Measurements from ENCODE around the gene WNT3A.
"Not testable (repeated sequence)": the region's sequence is repeated elsewhere in the genome, so short reads cannot be mapped to it uniquely, and the experiment has no call there.

WNT3A gene

GRCh38 chr1:228006786-228007048 is at the start of gene WNT3A:
WNT3A (plus strand) TSS chr1:228006998; CDS start chr1:228007129, 131 bp downstream.
- DNase-seq: no peak

- no peak for DNase-seq
These were observed 48.0 kb upstream of the WNT3A start for GRCh38 chr1:227958617-227959324.

GRCh38 chr1:227959325-227959860 is 47.4 kb upstream of the WNT3A start:
- DNase-seq: no peak

GRCh38 chr1:227961651-227962466 is 44.9 kb upstream of the WNT3A start:
- DNase-seq: peak; percentile 12

- not testable (repeated sequence) for DNase-seq
These were observed 40.1 kb upstream of the WNT3A start for GRCh38 chr1:227966733-227967132.

GRCh38 chr1:227967815-227968214 is 39.0 kb upstream of the WNT3A start:
- not testable (repeated sequence) for DNase-seq

GRCh38 chr1:227970076-227970995 is 36.5 kb upstream of the WNT3A start:
- not testable (repeated sequence) for DNase-seq

GRCh38 chr1:227971216-227971615 is 35.6 kb upstream of the WNT3A start:
- DNase-seq: not testable (repeated sequence)

GRCh38 chr1:227971643-227972282 is 35.0 kb upstream of the WNT3A start:
- not testable (repeated sequence) for DNase-seq

- DNase-seq: not testable (repeated sequence)
These were observed 34.5 kb upstream of the WNT3A start for GRCh38 chr1:227972283-227972679.

GRCh38 chr1:227972843-227973374 is 33.9 kb upstream of the WNT3A start:
- not testable (repeated sequence) for DNase-seq

- not testable (repeated sequence) for DNase-seq
These were observed 33.0 kb upstream of the WNT3A start for GRCh38 chr1:227973724-227974288.

- not testable (repeated sequence) for DNase-seq
These were observed 31.1 kb upstream of the WNT3A start for GRCh38 chr1:227975583-227976283.

- DNase-seq: no peak
These were observed 19.6 kb upstream of the WNT3A start for GRCh38 chr1:227987181-227987580.

GRCh38 chr1:227994632-227995300 is 12.0 kb upstream of the WNT3A start:
- no peak for DNase-seq

- DNase-seq: no peak
These were observed 10.4 kb upstream of the WNT3A start for GRCh38 chr1:227996187-227996950.

- DNase-seq: no peak
These were observed 8.3 kb upstream of the WNT3A start for GRCh38 chr1:227998374-227999055.

- peak; percentile 73 for DNase-seq
These were observed 7.5 kb upstream of the WNT3A start for GRCh38 chr1:227999056-227999930.

All from CD4-positive, alpha-beta T cell treated with Interleukin-15 for 1 hour (primary cell).